HS-5 (cell line): Measurements from ENCODE around the gene MFAP5.
"Not testable (repeated sequence)": the region's sequence is repeated elsewhere in the genome, so short reads cannot be mapped to it uniquely, and the experiment has no call there.

Experiments used
- DNase-seq: peaks from one replicate; pipeline ENCODE4 v3.0.0-alpha.2; 2012; ENCODE audit warnings: low read depth

Gene MFAP5

GRCh38 chr12:8629486-8630033, 33.1 kb downstream of the MFAP5 start:
- no peak for DNase-seq

GRCh38 chr12:8628731-8629130, 33.9 kb downstream of the MFAP5 start:
- DNase-seq: no peak

- not testable (repeated sequence) for DNase-seq
Observed at GRCh38 chr12:8624750-8625149, 37.9 kb downstream of the MFAP5 start.

GRCh38 chr12:8622646-8623045, 40.0 kb downstream of the MFAP5 start:
- no peak for DNase-seq

- no peak for DNase-seq
Observed at GRCh38 chr12:8615206-8615605, 47.4 kb downstream of the MFAP5 start.

GRCh38 chr12:8613881-8614280, 48.7 kb downstream of the MFAP5 start:
- DNase-seq: not testable (repeated sequence)

- DNase-seq: no peak
Observed at GRCh38 chr12:8612629-8613028, 50.0 kb downstream of the MFAP5 start, which contains the start of gene AICDA. Gene AICDA, minus strand, starts transcription at chr12:8612859. Its CDS starts 92 bp downstream, at chr12:8612767.

GRCh38 chr12:8609061-8609570, 53.5 kb downstream of the MFAP5 start:
- no peak for DNase-seq

GRCh38 chr12:8606890-8607289, 55.7 kb downstream of the MFAP5 start:
- DNase-seq: no peak

- DNase-seq: no peak
Observed at GRCh38 chr12:8605057-8605456, 57.6 kb downstream of the MFAP5 start.

- no peak for DNase-seq
Observed at GRCh38 chr12:8603856-8604255, 58.8 kb downstream of the MFAP5 start.

- no peak for DNase-seq
Observed at GRCh38 chr12:8603286-8603685, 59.3 kb downstream of the MFAP5 start.

- DNase-seq: no peak
Observed at GRCh38 chr12:8596561-8596960, 66.1 kb downstream of the MFAP5 start.
